SIG-M5 treated with dmso at 0.1 percent for 504 hours (cell line): ENCODE results near the gene GPR3.
A peak's percentile ranks its signal among the peaks of the same experiment; 100 is the strongest.
"Not testable (repeated sequence)": the region's sequence is repeated elsewhere in the genome, so short reads cannot be mapped to it uniquely, and the experiment has no call there.

Source experiments
- DNase-seq: peaks from one replicate; lab custom pipeline; 2025; ENCODE audit not compliant: unreplicated experiment; lab: John Stamatoyannopoulos, UW

GPR3 gene

GRCh38 chr1:27377760-27378495 is 14.5 kb upstream of the GPR3 start:
- no peak for DNase-seq

- DNase-seq, result no peak
Measured at GRCh38 chr1:27379564-27380122, 12.8 kb upstream of the GPR3 start.

GRCh38 chr1:27380224-27380623 is 12.2 kb upstream of the GPR3 start:
- DNase-seq, result no peak

DNA sequence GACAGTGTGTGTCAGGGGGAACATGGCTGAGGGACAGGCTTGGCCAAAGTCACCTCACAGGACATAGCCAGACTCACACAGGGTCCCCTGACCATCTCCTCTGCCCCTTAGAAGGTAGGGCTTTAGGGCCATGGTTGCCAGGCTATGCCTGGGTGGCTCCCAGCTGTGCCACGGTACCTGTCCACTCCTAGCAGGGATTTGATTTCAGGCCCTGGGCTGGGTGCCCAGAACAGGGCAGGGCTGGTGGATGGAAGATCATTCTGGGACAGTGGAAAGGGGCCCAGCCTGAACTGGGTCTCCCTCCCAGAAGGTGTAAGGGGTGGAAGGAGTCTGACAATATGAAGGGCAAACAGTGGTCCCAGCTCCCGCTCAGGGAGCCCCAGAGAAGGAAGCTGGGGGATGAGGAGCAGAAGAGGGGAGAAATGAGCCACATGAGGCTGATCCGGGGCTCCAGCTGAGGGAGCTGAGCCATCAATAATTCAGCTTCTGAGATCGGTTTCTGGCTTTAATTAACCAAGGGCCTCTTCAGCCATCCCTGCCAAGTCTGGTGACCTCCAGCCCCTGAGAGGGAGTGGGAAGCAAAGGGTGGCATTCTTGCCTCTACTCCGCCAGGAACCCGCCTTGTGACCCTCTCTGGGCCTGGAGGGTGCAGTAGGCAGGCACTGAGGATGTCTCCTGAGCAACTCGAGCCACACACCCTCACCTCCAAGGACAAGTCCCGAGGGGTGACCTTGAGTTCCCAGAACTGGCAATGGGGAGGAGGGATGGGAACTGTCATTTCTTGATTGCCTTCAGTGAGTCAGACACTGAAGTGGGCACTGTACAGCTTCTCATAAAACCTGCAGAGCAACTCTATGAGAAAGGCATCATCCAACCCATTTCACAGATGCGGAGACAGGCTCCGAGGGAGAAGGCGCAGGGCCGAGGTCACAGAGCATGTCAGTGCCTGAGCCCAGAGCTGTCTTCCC is 11.4 kb upstream of the GPR3 start:
- DNase-seq, result no peak

GRCh38 chr1:27381969-27382762 is 10.3 kb upstream of the GPR3 start:
- DNase-seq, result no peak

DNA sequence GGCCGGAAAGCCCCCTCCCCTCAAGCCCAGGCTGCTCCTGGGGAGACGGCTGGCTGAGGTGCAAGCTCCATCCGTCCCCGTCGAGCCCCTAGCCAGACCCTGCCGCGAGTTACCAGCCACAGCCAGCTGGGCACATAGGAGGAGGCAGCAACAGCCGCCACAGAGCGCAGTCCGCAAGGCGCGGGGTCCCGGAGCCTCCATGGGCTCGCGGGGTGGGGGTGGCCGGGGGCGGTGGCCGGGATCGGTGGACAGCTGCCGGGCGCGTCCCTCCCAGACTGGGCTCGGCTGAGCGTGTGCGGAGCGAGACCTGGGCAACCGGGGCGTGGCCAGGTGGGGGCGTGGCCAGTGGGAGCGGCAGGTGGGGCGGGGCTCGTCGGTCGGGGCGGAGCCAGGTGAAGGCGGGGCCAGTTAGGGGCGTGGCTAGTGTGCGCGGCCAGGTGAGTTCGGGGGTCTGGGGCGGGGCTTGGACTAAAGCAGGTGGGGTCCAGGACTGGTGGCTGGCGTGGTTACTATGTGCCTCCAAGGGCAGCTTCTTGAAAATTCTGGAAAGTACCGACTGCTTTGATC is 9.3 kb upstream of the GPR3 start, which contains the start of gene CD164L2:
CD164L2 (minus strand) TSS at position 295 of the 567 bp plus-strand sequence; CDS start at position 201, 94 bp downstream.
- DNase-seq, result no peak

DNA sequence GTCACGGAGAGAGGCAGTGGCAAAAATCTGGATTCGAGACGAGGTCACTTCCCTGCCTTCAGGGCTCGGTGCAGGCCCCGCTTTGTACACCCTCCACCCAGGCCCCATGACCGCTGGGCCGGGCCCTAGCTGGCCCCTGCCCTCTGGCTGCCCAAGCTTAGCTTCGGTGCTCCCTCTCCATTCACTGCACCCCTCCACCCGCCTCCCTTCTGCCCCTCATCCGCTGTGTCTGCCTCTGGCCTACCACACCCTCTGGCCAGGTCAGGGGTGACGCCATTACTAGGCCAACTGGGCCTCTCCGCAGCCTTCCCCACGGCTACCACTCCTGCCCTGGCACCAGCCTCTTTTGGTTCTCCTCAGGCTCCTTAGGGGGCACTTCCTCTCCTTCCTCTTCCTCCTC is 8.8 kb upstream of the GPR3 start:
- DNase-seq, result no peak

DNA sequence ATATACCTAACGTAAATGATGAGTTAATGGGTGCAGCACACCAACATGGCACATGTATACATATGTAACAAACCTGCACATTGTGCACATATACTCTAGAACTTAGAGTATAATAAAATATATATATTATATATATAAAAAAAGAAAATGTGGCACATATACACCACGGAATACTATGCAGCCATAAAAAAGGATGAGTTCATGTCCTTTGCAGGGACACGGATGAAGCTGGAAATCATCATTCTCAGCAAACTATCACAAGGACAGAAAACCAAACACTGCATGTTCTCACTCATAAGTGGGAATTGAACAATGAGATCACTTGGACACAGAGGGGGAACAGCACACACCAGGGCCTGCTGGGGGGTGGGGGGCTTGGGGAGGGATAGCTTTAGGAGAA is 7.6 kb upstream of the GPR3 start:
- DNase-seq, result not testable (repeated sequence)

- DNase-seq, result no peak
Measured at GRCh38 chr1:27388337-27389005, 4.0 kb upstream of the GPR3 start.

DNA sequence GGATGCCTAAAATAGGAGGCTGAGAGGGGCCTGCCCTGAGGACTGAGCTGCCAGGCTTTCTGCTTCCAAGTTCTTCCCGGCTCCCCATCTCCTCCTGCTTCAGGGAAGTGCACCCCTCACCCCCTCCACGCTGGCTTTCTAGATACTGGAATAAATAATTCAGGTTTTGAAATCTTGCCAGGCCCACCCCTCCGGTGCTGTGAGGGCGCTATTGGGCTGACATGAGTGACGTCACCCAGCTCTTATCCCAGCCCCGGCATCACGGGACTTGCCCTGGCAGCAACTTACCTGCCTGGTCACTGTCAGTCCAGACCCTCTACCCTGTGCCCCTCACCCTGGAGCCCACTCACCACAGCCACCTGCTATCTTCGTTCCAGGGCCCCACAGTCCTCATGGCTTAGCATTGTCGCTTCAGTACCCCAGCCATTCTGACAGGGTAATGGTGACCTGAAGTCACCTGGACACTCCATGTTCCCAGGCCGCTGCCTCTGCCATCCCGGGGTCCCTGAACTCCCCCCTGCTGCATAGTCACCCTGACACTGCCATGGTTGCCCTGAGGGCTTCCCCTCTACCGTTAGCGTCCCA is 819 bp upstream of the GPR3 start:
- DNase-seq, result no peak

DNA sequence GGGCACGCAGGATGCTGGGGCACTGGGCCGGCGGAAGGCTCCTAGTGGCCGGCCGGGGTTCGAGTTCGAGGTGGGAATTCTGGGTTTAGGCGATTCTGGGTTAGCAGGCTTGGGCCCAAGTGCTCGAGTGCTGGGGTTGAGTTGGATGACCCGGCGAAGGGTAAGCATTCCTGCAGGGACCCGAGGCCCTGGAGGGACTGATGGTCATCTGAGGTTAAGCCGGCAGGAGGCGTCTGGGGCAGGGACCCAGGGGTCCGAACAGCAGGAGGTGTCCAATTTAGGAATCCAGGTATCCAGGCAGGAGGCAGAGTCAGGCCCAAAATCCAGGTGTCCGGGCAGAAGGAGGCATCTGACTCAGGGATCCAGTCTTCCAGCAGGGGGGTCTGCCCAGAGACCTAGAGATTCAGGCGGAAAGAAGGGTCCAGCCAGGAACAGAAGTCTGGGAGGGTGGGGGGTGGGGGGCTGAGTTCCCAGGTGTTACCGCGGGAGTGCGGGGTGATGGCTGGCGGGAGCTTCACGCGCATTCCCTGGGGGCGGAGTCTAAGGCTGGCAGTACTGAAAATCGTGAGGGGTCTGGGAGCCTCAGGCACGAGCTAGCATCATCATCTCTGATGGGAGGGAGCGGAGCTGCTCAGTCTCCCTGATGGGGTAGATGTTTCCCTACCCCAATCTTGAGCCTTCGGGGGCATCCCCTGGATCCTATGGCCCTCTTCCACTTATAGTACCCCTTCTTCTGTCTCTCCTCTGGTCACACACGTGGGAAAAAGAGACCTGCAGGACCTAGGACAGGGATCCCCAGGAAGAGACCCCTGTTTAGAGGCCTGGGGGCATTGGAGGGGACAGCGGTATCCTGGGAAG is 585 bp downstream of the GPR3 start:
- DNase-seq, result no peak

DNA sequence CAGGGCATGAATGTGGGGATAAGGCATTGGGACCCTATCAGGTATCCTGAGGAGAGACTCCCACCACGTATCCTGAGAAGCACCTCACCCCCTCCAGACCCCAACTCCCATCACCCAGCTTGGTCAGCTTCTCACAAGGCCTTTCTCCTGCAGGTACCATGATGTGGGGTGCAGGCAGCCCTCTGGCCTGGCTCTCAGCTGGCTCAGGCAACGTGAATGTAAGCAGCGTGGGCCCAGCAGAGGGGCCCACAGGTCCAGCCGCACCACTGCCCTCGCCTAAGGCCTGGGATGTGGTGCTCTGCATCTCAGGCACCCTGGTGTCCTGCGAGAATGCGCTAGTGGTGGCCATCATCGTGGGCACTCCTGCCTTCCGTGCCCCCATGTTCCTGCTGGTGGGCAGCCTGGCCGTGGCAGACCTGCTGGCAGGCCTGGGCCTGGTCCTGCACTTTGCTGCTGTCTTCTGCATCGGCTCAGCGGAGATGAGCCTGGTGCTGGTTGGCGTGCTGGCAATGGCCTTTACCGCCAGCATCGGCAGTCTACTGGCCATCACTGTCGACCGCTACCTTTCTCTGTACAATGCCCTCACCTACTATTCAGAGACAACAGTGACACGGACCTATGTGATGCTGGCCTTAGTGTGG is 1.3 kb downstream of the GPR3 start:
- DNase-seq, result no peak

DNA sequence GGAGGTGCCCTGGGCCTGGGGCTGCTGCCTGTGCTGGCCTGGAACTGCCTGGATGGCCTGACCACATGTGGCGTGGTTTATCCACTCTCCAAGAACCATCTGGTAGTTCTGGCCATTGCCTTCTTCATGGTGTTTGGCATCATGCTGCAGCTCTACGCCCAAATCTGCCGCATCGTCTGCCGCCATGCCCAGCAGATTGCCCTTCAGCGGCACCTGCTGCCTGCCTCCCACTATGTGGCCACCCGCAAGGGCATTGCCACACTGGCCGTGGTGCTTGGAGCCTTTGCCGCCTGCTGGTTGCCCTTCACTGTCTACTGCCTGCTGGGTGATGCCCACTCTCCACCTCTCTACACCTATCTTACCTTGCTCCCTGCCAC is 1.8 kb downstream of the GPR3 start:
- no peak for DNase-seq

- no peak for DNase-seq
Measured at GRCh38 chr1:27394925-27395324, 2.5 kb downstream of the GPR3 start.

- DNase-seq, result peak; percentile 70
Measured at GRCh38 chr1:27395441-27396195, 3.2 kb downstream of the GPR3 start.

- no peak for DNase-seq
Measured at GRCh38 chr1:27397110-27397509, 4.7 kb downstream of the GPR3 start.

GRCh38 chr1:27397749-27398148 is 5.3 kb downstream of the GPR3 start:
- DNase-seq, result no peak
